ENCODE data around the gene RFTN1.

- TF ChIP-seq CTCF (IDR thresholded peaks at IDR 0.05) (no peak), POLR2A (IDR thresholded peaks at IDR 0.05) (no peak)
These were observed 126.9 kb downstream of the RFTN1 start for GRCh38 chr3:16386561-16386960.

Measured in uterus (tissue), 2 donors.